ENCODE measurements around the gene MFNG. TPM values are rescaled to one million over a fixed set of nuclear protein-coding genes. Genes with fewer than 3 reads are reported as not detected.
"Not testable (repeated sequence)": the region's sequence is repeated elsewhere in the genome, so short reads cannot be mapped to it uniquely, and the experiment has no call there.

The MFNG gene
- polyA plus RNA-seq (2013, experiment 1 of 2): 1.4 TPM
- 0.76 TPM for polyA plus RNA-seq (2013, experiment 2 of 2)

- Histone ChIP-seq H3K27ac (ENCODE audit: low read depth, low read length, severe bottlenecking) (no peak within 1 kb of the TSS), H3K9me3 (ENCODE audit: control insufficient read depth, low read length) (no peaks in the 10 kb centered on the region), H3K4me3 (ENCODE audit: extremely low read depth, insufficient read depth, low read length, poor library complexity, severe bottlenecking) (no peak within 1 kb of the TSS), H3K4me1 (ENCODE audit: control insufficient read depth, insufficient read depth, low read length, poor library complexity, severe bottlenecking) (peaks cover 23% of the 10 kb centered on the region), H3K36me3 (ENCODE audit: control insufficient read depth, insufficient read depth, low read length) (no peaks in the 10 kb centered on the region)
- WGBS, 2 experiments (ENCODE audit: insufficient coverage in 2 of 2): 12 to 31% methylated on average over 9 to 24 of the region's 24 CpGs
Observed at GRCh38 chr22:37486224-37486845, at the start of gene MFNG. Gene MFNG (minus strand): TSS chr22:37486384. CDS start chr22:37486177, 207 bp downstream.

GRCh38 chr22:37535159-37535558, 49.0 kb upstream of the MFNG start:
- WGBS, 2 experiments (ENCODE audit: insufficient coverage in 2 of 2): 95 to 100% methylated on average over 1 to 3 of the region's 6 CpGs
- Histone ChIP-seq H3K4me3 (ENCODE audit: extremely low read depth, insufficient read depth, low read length, poor library complexity, severe bottlenecking) (no peak overlapping the region), H3K27ac (ENCODE audit: low read depth, low read length, severe bottlenecking) (no peak overlapping the region), H3K36me3 (ENCODE audit: control insufficient read depth, insufficient read depth, low read length) (no peaks in the 10 kb centered on the region), H3K4me1 (ENCODE audit: control insufficient read depth, insufficient read depth, low read length, poor library complexity, severe bottlenecking) (no peaks in the 10 kb centered on the region), H3K9me3 (ENCODE audit: control insufficient read depth, low read length) (no peaks in the 10 kb centered on the region)

GRCh38 chr22:37534445-37534844, 48.3 kb upstream of the MFNG start:
- 88 to 92% methylated on average over 2 of the region's 3 CpGs for WGBS, 2 experiments (ENCODE audit: insufficient coverage in 2 of 2)
- H3K27ac ChIP-seq (ENCODE audit: low read depth, low read length, severe bottlenecking): no peak overlapping the region
- no peaks in the 10 kb centered on the region for H3K36me3 ChIP-seq (ENCODE audit: control insufficient read depth, insufficient read depth, low read length)
- no peak overlapping the region for H3K4me3 ChIP-seq (ENCODE audit: extremely low read depth, insufficient read depth, low read length, poor library complexity, severe bottlenecking)
- no peaks in the 10 kb centered on the region for H3K4me1 ChIP-seq (ENCODE audit: control insufficient read depth, insufficient read depth, low read length, poor library complexity, severe bottlenecking)
- no peaks in the 10 kb centered on the region for H3K9me3 ChIP-seq (ENCODE audit: control insufficient read depth, low read length)

GRCh38 chr22:37533995-37534394, 47.8 kb upstream of the MFNG start:
- H3K36me3 ChIP-seq (ENCODE audit: control insufficient read depth, insufficient read depth, low read length): no peaks in the 10 kb centered on the region
- WGBS, 2 experiments (ENCODE audit: insufficient coverage in 2 of 2): 91 to 98% methylated on average over 6 to 8 of the region's 9 CpGs
- no peak overlapping the region for H3K27ac ChIP-seq (ENCODE audit: low read depth, low read length, severe bottlenecking)
- no peak overlapping the region for H3K4me3 ChIP-seq (ENCODE audit: extremely low read depth, insufficient read depth, low read length, poor library complexity, severe bottlenecking)
- H3K9me3 ChIP-seq (ENCODE audit: control insufficient read depth, low read length): no peaks in the 10 kb centered on the region
- H3K4me1 ChIP-seq (ENCODE audit: control insufficient read depth, insufficient read depth, low read length, poor library complexity, severe bottlenecking): no peaks in the 10 kb centered on the region

GRCh38 chr22:37529652-37530345, 43.6 kb upstream of the MFNG start:
- Histone ChIP-seq H3K4me1 (ENCODE audit: control insufficient read depth, insufficient read depth, low read length, poor library complexity, severe bottlenecking) (peaks cover 11% of the 10 kb centered on the region), H3K36me3 (ENCODE audit: control insufficient read depth, insufficient read depth, low read length) (no peaks in the 10 kb centered on the region), H3K27ac (ENCODE audit: low read depth, low read length, severe bottlenecking) (no peak overlapping the region), H3K9me3 (ENCODE audit: control insufficient read depth, low read length) (no peaks in the 10 kb centered on the region), H3K4me3 (ENCODE audit: extremely low read depth, insufficient read depth, low read length, poor library complexity, severe bottlenecking) (no peak overlapping the region)
- WGBS, 2 experiments (ENCODE audit: insufficient coverage in 2 of 2): 80 to 100% methylated on average over 1 of the region's 2 CpGs

GRCh38 chr22:37527952-37528351, 41.8 kb upstream of the MFNG start:
- WGBS, 2 experiments (ENCODE audit: insufficient coverage in 2 of 2): 100% methylated on average over 4 of the region's 9 CpGs; no CpG with 5 or more reads in 1 of the 2 experiments
- not testable (repeated sequence) for H3K27ac ChIP-seq (ENCODE audit: low read depth, low read length, severe bottlenecking); H3K4me3 ChIP-seq (ENCODE audit: extremely low read depth, insufficient read depth, low read length, poor library complexity, severe bottlenecking); H3K9me3 ChIP-seq (ENCODE audit: control insufficient read depth, low read length); H3K36me3 ChIP-seq (ENCODE audit: control insufficient read depth, insufficient read depth, low read length)
- peaks cover 14% of the 10 kb centered on the region for H3K4me1 ChIP-seq (ENCODE audit: control insufficient read depth, insufficient read depth, low read length, poor library complexity, severe bottlenecking)

- H3K27ac ChIP-seq (ENCODE audit: low read depth, low read length, severe bottlenecking); H3K4me3 ChIP-seq (ENCODE audit: extremely low read depth, insufficient read depth, low read length, poor library complexity, severe bottlenecking); H3K36me3 ChIP-seq (ENCODE audit: control insufficient read depth, insufficient read depth, low read length); H3K9me3 ChIP-seq (ENCODE audit: control insufficient read depth, low read length): not testable (repeated sequence)
- 92 to 95% methylated on average over 4 to 8 of the region's 9 CpGs for WGBS, 2 experiments (ENCODE audit: insufficient coverage in 2 of 2)
- H3K4me1 ChIP-seq (ENCODE audit: control insufficient read depth, insufficient read depth, low read length, poor library complexity, severe bottlenecking): peaks cover 14% of the 10 kb centered on the region
Observed at GRCh38 chr22:37527081-37527752, 41.0 kb upstream of the MFNG start.

GRCh38 chr22:37526376-37526775, 40.2 kb upstream of the MFNG start:
- H3K4me1 ChIP-seq (ENCODE audit: control insufficient read depth, insufficient read depth, low read length, poor library complexity, severe bottlenecking): peaks cover 14% of the 10 kb centered on the region
- no peak overlapping the region for H3K4me3 ChIP-seq (ENCODE audit: extremely low read depth, insufficient read depth, low read length, poor library complexity, severe bottlenecking)
- no peak overlapping the region for H3K27ac ChIP-seq (ENCODE audit: low read depth, low read length, severe bottlenecking)
- WGBS, 2 experiments (ENCODE audit: insufficient coverage in 2 of 2): 87 to 91% methylated on average over 11 to 12 of the region's 12 CpGs
- no peaks in the 10 kb centered on the region for H3K36me3 ChIP-seq (ENCODE audit: control insufficient read depth, insufficient read depth, low read length)
- H3K9me3 ChIP-seq (ENCODE audit: control insufficient read depth, low read length): no peaks in the 10 kb centered on the region

- Histone ChIP-seq H3K4me3 (ENCODE audit: extremely low read depth, insufficient read depth, low read length, poor library complexity, severe bottlenecking) (no peak overlapping the region), H3K4me1 (ENCODE audit: control insufficient read depth, insufficient read depth, low read length, poor library complexity, severe bottlenecking) (peaks cover 14% of the 10 kb centered on the region), H3K27ac (ENCODE audit: low read depth, low read length, severe bottlenecking) (no peak overlapping the region), H3K9me3 (ENCODE audit: control insufficient read depth, low read length) (no peaks in the 10 kb centered on the region), H3K36me3 (ENCODE audit: control insufficient read depth, insufficient read depth, low read length) (no peaks in the 10 kb centered on the region)
- 95 to 96% methylated on average over 6 to 7 of the region's 7 CpGs for WGBS, 2 experiments (ENCODE audit: insufficient coverage in 2 of 2)
Observed at GRCh38 chr22:37525746-37526350, 39.7 kb upstream of the MFNG start.

GRCh38 chr22:37525073-37525745, 39.0 kb upstream of the MFNG start:
- no peak overlapping the region for H3K4me3 ChIP-seq (ENCODE audit: extremely low read depth, insufficient read depth, low read length, poor library complexity, severe bottlenecking)
- H3K9me3 ChIP-seq (ENCODE audit: control insufficient read depth, low read length): no peaks in the 10 kb centered on the region
- H3K36me3 ChIP-seq (ENCODE audit: control insufficient read depth, insufficient read depth, low read length): no peaks in the 10 kb centered on the region
- WGBS, 2 experiments (ENCODE audit: insufficient coverage in 2 of 2): 52 to 76% methylated on average over 6 to 7 of the region's 10 CpGs
- H3K27ac ChIP-seq (ENCODE audit: low read depth, low read length, severe bottlenecking): no peak overlapping the region
- H3K4me1 ChIP-seq (ENCODE audit: control insufficient read depth, insufficient read depth, low read length, poor library complexity, severe bottlenecking): peaks cover 14% of the 10 kb centered on the region
